ENCODE results near the gene PSKH1. TPM values are rescaled to one million over a fixed set of nuclear protein-coding genes. Genes with fewer than 3 reads are reported as not detected.

The PSKH1 gene
- total and polyA plus RNA-seq, 2 experiments from 2014 or later: 11.5 to 23.6 TPM

- WGBS, 2 experiments (ENCODE audit: low coverage in 1 of 2, low lambda C conversion rate in 2 of 2, missing lambda C conversion rate in 2 of 2): 17 to 19% methylated on average over 14 of the region's 14 CpGs
- H2AFZ ChIP-seq: peak overlapping the region; percentile 69
Measured at GRCh38 chr16:67893743-67894399, 817 bp downstream of the PSKH1 start.

GRCh38 chr16:67897231-67897630, 4.2 kb downstream of the PSKH1 start:
- peak overlapping the region; percentile 53 for H3K27ac ChIP-seq
- no peak overlapping the region for H3K4me2 ChIP-seq (ENCODE audit: unreplicated experiment)
- peaks cover 87% of the 10 kb centered on the region for H3K79me2 ChIP-seq (ENCODE audit: insufficient read depth)
- no peaks in the 10 kb centered on the region for H4K20me1 ChIP-seq (ENCODE audit: insufficient read depth)
- no peaks in the 10 kb centered on the region for H3K36me3 ChIP-seq (ENCODE audit: low read depth)
- no peaks in the 10 kb centered on the region for H3K27me3 ChIP-seq (replicated peaks; ENCODE audit: insufficient read depth)
- H3F3A ChIP-seq (ENCODE audit: insufficient read depth): no peaks in the 10 kb centered on the region
- 46 to 49% methylated on average over 3 of the region's 3 CpGs for WGBS, 2 experiments (ENCODE audit: low coverage in 1 of 2, low lambda C conversion rate in 2 of 2, missing lambda C conversion rate in 2 of 2)
- DNase-seq: peak; percentile 81
- H3K9me3 ChIP-seq (ENCODE audit: low read depth): no peaks in the 10 kb centered on the region
- TF ChIP-seq EZH2 (IDR thresholded peaks at IDR 0.05; ENCODE audit: insufficient read depth, poor library complexity, severe bottlenecking) (no peak), EZH2phosphoT487 (IDR thresholded peaks at IDR 0.05; ENCODE audit: insufficient read depth, low read depth) (no peak)
- no peak overlapping the region for H2AFZ ChIP-seq
- no peak overlapping the region for H3K4me3 ChIP-seq
- H3K9ac ChIP-seq: peak overlapping the region; percentile 31; the same call in 1 of the 2 replicates
- in situ Hi-C loops (cut with MboI): no loop called here
- H3K9me2 ChIP-seq (ENCODE audit: insufficient read depth): no peaks in the 10 kb centered on the region
- peaks cover 17% of the 10 kb centered on the region for H3K4me1 ChIP-seq (ENCODE audit: insufficient read depth)

More at GRCh38 chr16:67893743-67894399, 817 bp downstream of the PSKH1 start:
- in situ Hi-C loops (cut with MboI): no loop called here
- Histone ChIP-seq H3K36me3 (ENCODE audit: low read depth) (no peaks in the 10 kb centered on the region), H3F3A (ENCODE audit: insufficient read depth) (no peaks in the 10 kb centered on the region), H3K4me2 (ENCODE audit: unreplicated experiment) (peak overlapping the region; percentile 92), H3K79me2 (ENCODE audit: insufficient read depth) (peaks cover 55% of the 10 kb centered on the region), H3K27ac (peak overlapping the region; percentile 86), H3K9ac (peak overlapping the region; percentile 97), H3K4me1 (ENCODE audit: insufficient read depth) (peaks cover 17% of the 10 kb centered on the region), H3K4me3 (peak overlapping the region; percentile 82), H3K27me3 (replicated peaks; ENCODE audit: insufficient read depth) (no peaks in the 10 kb centered on the region), H3K9me3 (ENCODE audit: low read depth) (no peaks in the 10 kb centered on the region), H4K20me1 (ENCODE audit: insufficient read depth) (no peaks in the 10 kb centered on the region), H3K9me2 (ENCODE audit: insufficient read depth) (no peaks in the 10 kb centered on the region)
- DNase-seq: peak; percentile 58
- TF ChIP-seq EZH2 (IDR thresholded peaks at IDR 0.05; ENCODE audit: insufficient read depth, poor library complexity, severe bottlenecking) (no peak), EZH2phosphoT487 (IDR thresholded peaks at IDR 0.05; ENCODE audit: insufficient read depth, low read depth) (no peak)

GRCh38 chr16:67901734-67902133, 8.7 kb downstream of the PSKH1 start:
- H3K36me3 ChIP-seq (ENCODE audit: low read depth): no peaks in the 10 kb centered on the region
- H3K9me3 ChIP-seq (ENCODE audit: low read depth): no peaks in the 10 kb centered on the region
- no peaks in the 10 kb centered on the region for H3K27me3 ChIP-seq (replicated peaks; ENCODE audit: insufficient read depth)
- TF ChIP-seq EZH2 (IDR thresholded peaks at IDR 0.05; ENCODE audit: insufficient read depth, poor library complexity, severe bottlenecking): no peak
- no peak for TF ChIP-seq EZH2phosphoT487 (IDR thresholded peaks at IDR 0.05; ENCODE audit: insufficient read depth, low read depth)
- no peak overlapping the region for H3K9ac ChIP-seq
- in situ Hi-C loops (cut with MboI): no loop called here
- no peaks in the 10 kb centered on the region for H3F3A ChIP-seq (ENCODE audit: insufficient read depth)
- H4K20me1 ChIP-seq (ENCODE audit: insufficient read depth): no peaks in the 10 kb centered on the region
- H3K4me1 ChIP-seq (ENCODE audit: insufficient read depth): peaks cover 4% of the 10 kb centered on the region; the same call in 1 of the 2 replicates
- no peaks in the 10 kb centered on the region for H3K9me2 ChIP-seq (ENCODE audit: insufficient read depth)
- 94 to 96% methylated on average over 5 of the region's 5 CpGs for WGBS, 2 experiments (ENCODE audit: low coverage in 1 of 2, low lambda C conversion rate in 2 of 2, missing lambda C conversion rate in 2 of 2)
- no peak overlapping the region for H3K4me2 ChIP-seq (ENCODE audit: unreplicated experiment)
- no peak for DNase-seq
- H2AFZ ChIP-seq: no peak overlapping the region
- H3K79me2 ChIP-seq (ENCODE audit: insufficient read depth): peaks cover 73% of the 10 kb centered on the region
- no peak overlapping the region for H3K4me3 ChIP-seq
- H3K27ac ChIP-seq: no peak overlapping the region

- Histone ChIP-seq H3F3A (ENCODE audit: insufficient read depth) (no peaks in the 10 kb centered on the region), H3K4me3 (no peak overlapping the region), H4K20me1 (ENCODE audit: insufficient read depth) (no peaks in the 10 kb centered on the region), H3K9me2 (ENCODE audit: insufficient read depth) (no peaks in the 10 kb centered on the region), H3K9me3 (ENCODE audit: low read depth) (no peaks in the 10 kb centered on the region), H3K4me2 (ENCODE audit: unreplicated experiment) (no peak overlapping the region), H3K4me1 (ENCODE audit: insufficient read depth) (no peaks in the 10 kb centered on the region), H3K27ac (no peak overlapping the region), H3K9ac (no peak overlapping the region), H2AFZ (no peak overlapping the region), H3K36me3 (ENCODE audit: low read depth) (no peaks in the 10 kb centered on the region), H3K79me2 (ENCODE audit: insufficient read depth) (peaks cover 64% of the 10 kb centered on the region), H3K27me3 (replicated peaks; ENCODE audit: insufficient read depth) (no peaks in the 10 kb centered on the region)
- in situ Hi-C loops (cut with MboI): no loop called here
- WGBS, 2 experiments (ENCODE audit: low coverage in 1 of 2, low lambda C conversion rate in 2 of 2, missing lambda C conversion rate in 2 of 2): 87 to 88% methylated on average over 4 of the region's 4 CpGs
- DNase-seq: no peak
- no peak for TF ChIP-seq EZH2phosphoT487 (IDR thresholded peaks at IDR 0.05; ENCODE audit: insufficient read depth, low read depth)
- no peak for TF ChIP-seq EZH2 (IDR thresholded peaks at IDR 0.05; ENCODE audit: insufficient read depth, poor library complexity, severe bottlenecking)
Measured at GRCh38 chr16:67902831-67903230, 9.8 kb downstream of the PSKH1 start.
